Measurements from ENCODE around the gene TPST2. TPM values are rescaled to one million over a fixed set of nuclear protein-coding genes. Genes with fewer than 3 reads are reported as not detected.

TPST2 gene
- total and polyA plus RNA-seq, 2 donors (not counting 3 experiments of a cell fraction or from before 2014, with no cell fraction given), result 49.4 to 121 TPM

DNA sequence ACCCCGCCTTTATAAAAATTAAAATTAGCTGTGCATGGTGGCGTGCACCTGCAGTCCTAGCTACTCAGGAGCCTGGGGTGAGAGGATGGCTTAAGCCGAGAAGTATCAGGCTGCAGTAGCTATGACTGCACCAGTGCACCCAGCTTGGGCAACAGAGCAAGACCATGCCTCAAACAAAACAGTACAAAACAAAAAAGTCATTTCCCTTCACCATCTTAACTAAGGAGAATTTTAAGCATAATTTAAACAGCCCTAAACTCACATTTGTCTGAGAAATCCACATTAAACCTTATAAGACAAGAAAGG lies 54.4 kb downstream of the TPST2 start:
- FAIRE-seq (no peak), DNase-seq (ENCODE audit: low read depth, low spot score) (no peak)
- intact Hi-C loops (cut with micrococcal nuclease), result no loop called here
- Histone ChIP-seq H3K4me3 (replicated peaks in 1 of 3; ENCODE audit: insufficient read depth in 1 of 3, low read depth in 1 of 3, low read length in 3 of 3) (no peak overlapping the region), H3K4me1 (ENCODE audit: control insufficient read depth, extremely low read depth, insufficient read depth, low read length) (no peaks in the 10 kb centered on the region), H3K79me2 (ENCODE audit: control insufficient read depth, insufficient read depth, low read length) (no peaks in the 10 kb centered on the region), H3K9ac (replicated peaks; ENCODE audit: extremely low read depth, insufficient read depth, low read length) (no peak overlapping the region), H3K36me3 (ENCODE audit: control insufficient read depth in 2 of 2, extremely low read depth in 1 of 2, insufficient read depth in 2 of 2, low read length in 2 of 2) (peaks cover 0 to 29% of the 10 kb centered on the region in 2 experiments), H3K27me3 (ENCODE audit: control insufficient read depth in 2 of 2, insufficient read depth in 2 of 2, low read length in 2 of 2) (no peaks in the 10 kb centered on the region), H4K20me1 (replicated peaks; ENCODE audit: control insufficient read depth, extremely low read depth, insufficient read depth, low read length) (no peaks in the 10 kb centered on the region), H3K9me1 (replicated peaks; ENCODE audit: control insufficient read depth, extremely low read depth, insufficient read depth, low read length) (no peaks in the 10 kb centered on the region), H2AFZ (ENCODE audit: low read depth, low read length) (no peak overlapping the region), H3K27ac (ENCODE audit: insufficient read depth, low read depth, low read length) (no peak overlapping the region), H3K4me2 (ENCODE audit: insufficient read depth, low read length) (no peak overlapping the region), H3K9me3 (replicated peaks; ENCODE audit: control insufficient read depth, insufficient read depth, low read length) (no peaks in the 10 kb centered on the region)
- CTCF ChIA-PET, result no interaction called here
- POLR2A ChIA-PET, result no interaction called here
- TF ChIP-seq MAX (IDR thresholded peaks at IDR 0.05; ENCODE audit: insufficient read depth, insufficient read length) (no peak), POLR2AphosphoS5 (IDR thresholded peaks at IDR 0.05; ENCODE audit: insufficient read depth, low read depth, low read length) (no peak), GATA2 (IDR thresholded peaks at IDR 0.05; ENCODE audit: insufficient read depth, insufficient read length, low read depth, low read length) (no peak), POLR2A (IDR thresholded peaks at IDR 0.05; ENCODE audit: low read depth, low read length) (no peak), EZH2 (IDR thresholded peaks at IDR 0.05; ENCODE audit: borderline replicate concordance, low read depth, low read length, severe bottlenecking) (no peak), FOS (IDR thresholded peaks at IDR 0.05; ENCODE audit: borderline replicate concordance, insufficient read depth, low read length) (no peak), MYC (IDR thresholded peaks at IDR 0.05; ENCODE audit: low read depth, low read length) (no peak), JUN (IDR thresholded peaks at IDR 0.05; ENCODE audit: borderline replicate concordance, insufficient read depth, insufficient read length, low read depth) (no peak)
- TF ChIP-seq, protein P1, sequence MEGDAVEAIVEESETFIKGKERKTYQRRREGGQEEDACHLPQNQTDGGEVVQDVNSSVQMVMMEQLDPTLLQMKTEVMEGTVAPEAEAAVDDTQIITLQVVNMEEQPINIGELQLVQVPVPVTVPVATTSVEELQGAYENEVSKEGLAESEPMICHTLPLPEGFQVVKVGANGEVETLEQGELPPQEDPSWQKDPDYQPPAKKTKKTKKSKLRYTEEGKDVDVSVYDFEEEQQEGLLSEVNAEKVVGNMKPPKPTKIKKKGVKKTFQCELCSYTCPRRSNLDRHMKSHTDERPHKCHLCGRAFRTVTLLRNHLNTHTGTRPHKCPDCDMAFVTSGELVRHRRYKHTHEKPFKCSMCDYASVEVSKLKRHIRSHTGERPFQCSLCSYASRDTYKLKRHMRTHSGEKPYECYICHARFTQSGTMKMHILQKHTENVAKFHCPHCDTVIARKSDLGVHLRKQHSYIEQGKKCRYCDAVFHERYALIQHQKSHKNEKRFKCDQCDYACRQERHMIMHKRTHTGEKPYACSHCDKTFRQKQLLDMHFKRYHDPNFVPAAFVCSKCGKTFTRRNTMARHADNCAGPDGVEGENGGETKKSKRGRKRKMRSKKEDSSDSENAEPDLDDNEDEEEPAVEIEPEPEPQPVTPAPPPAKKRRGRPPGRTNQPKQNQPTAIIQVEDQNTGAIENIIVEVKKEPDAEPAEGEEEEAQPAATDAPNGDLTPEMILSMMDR (IDR thresholded peaks at IDR 0.05; ENCODE audit: extremely low read depth in 1 of 2, insufficient read depth in 1 of 2, low read depth in 1 of 2, low read length in 2 of 2), result no peak
- dilution Hi-C loops (cut with MboI; ENCODE audit: extremely low pct_ligation_motif_present, low sequenced_read_pairs), result no loop called here
- no TSS peak for BruUV-seq (replicated peaks)
